ENCODE measurements around the gene GNG8.

GRCh38 chr19:46610413-46610775 lies 25.6 kb downstream of the GNG8 start:
- TF ChIP-seq POLR2A (IDR thresholded peaks at IDR 0.05; ENCODE audit: low read length) = no peak
- no peak for TF ChIP-seq GATA1 (IDR thresholded peaks at IDR 0.05; ENCODE audit: low read depth, low read length)
